OCI-LY1 (cell line): ENCODE results near the gene TEC.

Experiments
- EZH2 ChIP-seq: fragments of 200-600 bp; sonication (generic), shearing (Covaris generic); IDR thresholded peaks from 2 replicates; pipeline ENCODE4 v1.8.0; 2017; ENCODE audit warnings: borderline replicate concordance, mixed run types, mild to moderate bottlenecking, antibody characterized with exemption, low read length, moderate library complexity, mixed read lengths
- TF ChIP-seq, protein P1 (sequence below): fragments of 200-600 bp; sonication (generic), shearing (Covaris generic); IDR thresholded peaks from 2 replicates; pipeline ENCODE4 v1.5.1; 2017; ENCODE audit warnings: mild to moderate bottlenecking, antibody characterized with exemption, low read length, moderate library complexity, mixed read lengths

DNA sequence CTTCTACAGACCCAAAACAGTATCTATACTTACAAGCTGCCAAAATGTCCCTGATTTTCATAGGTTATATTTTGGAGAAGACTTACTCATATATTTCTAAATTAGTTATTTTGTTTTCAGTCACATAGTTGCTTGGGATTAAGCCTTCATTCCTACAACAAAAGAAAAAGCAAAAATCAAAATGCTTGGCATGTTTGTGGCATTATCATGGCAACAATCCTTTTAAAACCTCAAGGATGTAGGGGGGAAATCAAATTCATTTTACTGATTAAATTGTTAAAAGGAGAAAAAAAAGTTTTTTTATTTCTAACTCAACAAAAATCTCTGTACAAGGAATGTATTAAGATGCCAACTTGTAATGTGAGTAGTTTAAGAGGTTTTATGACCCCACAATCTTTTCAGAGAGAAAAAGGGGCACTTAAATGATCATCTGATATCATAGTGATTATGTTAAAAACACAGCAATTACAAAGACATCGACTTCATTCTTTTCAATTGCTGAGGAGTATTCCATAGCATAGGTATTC lies 159.1 kb downstream of the TEC start:
- TF ChIP-seq, protein P1, sequence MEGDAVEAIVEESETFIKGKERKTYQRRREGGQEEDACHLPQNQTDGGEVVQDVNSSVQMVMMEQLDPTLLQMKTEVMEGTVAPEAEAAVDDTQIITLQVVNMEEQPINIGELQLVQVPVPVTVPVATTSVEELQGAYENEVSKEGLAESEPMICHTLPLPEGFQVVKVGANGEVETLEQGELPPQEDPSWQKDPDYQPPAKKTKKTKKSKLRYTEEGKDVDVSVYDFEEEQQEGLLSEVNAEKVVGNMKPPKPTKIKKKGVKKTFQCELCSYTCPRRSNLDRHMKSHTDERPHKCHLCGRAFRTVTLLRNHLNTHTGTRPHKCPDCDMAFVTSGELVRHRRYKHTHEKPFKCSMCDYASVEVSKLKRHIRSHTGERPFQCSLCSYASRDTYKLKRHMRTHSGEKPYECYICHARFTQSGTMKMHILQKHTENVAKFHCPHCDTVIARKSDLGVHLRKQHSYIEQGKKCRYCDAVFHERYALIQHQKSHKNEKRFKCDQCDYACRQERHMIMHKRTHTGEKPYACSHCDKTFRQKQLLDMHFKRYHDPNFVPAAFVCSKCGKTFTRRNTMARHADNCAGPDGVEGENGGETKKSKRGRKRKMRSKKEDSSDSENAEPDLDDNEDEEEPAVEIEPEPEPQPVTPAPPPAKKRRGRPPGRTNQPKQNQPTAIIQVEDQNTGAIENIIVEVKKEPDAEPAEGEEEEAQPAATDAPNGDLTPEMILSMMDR, result no peak
- no peak for TF ChIP-seq EZH2
